Esophagus squamous epithelium (tissue), 4 donors: ENCODE data around the gene HMCN1.

Experiments
- CTCF ChIP-seq, 6 experiments: fragments of 450-650 bp in 4 of 6; fragments of 200-600 bp in 2 of 6; sonication (generic) in 2 of 6; IDR thresholded peaks; one replicate each; pipeline ENCODE4 v1.5.1; 2016 to 2019; ENCODE audit warnings: antibody characterized with exemption in 6 of 6, mild to moderate bottlenecking in 4 of 6, moderate library complexity in 4 of 6
- POLR2A ChIP-seq, 4 donors: fragments of 450-650 bp; IDR thresholded peaks; one replicate each; pipeline ENCODE4 v1.6.1; 2017; ENCODE audit warnings: antibody characterized with exemption in 4 of 4, mild to moderate bottlenecking in 4 of 4, moderate library complexity in 3 of 4

- TF ChIP-seq CTCF (IDR thresholded peaks at IDR 0.05) (no peak), POLR2A (IDR thresholded peaks at IDR 0.05) (no peak)
Observed at GRCh38 chr1:185838111-185838510, 103.9 kb downstream of the HMCN1 start.
